Erythroblast (primary cell): ENCODE data around the gene GNAT1.
"Not testable (repeated sequence)": the region's sequence is repeated elsewhere in the genome, so short reads cannot be mapped to it uniquely, and the experiment has no call there.

Source experiments
- DNase-seq, 2 experiments: peaks; one replicate each; lab custom pipeline; 2025; lab: John Stamatoyannopoulos, UW
- GATA1 ChIP-seq: IDR thresholded peaks from 2 replicates; pipeline ENCODE4 v1.6.1; 2011; ENCODE audit warnings: low read depth, mild to moderate bottlenecking, control low read depth, low read length, moderate library complexity
- POLR2A ChIP-seq: IDR thresholded peaks from 2 replicates; pipeline ENCODE4 v1.6.1; 2011; ENCODE audit warnings: mild to moderate bottlenecking, low read length

GNAT1 gene

GRCh38 chr3:50235716-50236483 lies 44.5 kb downstream of the GNAT1 start, which contains the start of gene GNAI2:
Gene GNAI2 (plus strand): TSS chr3:50236204. CDS start chr3:50236336, 132 bp downstream.
- TF ChIP-seq GATA1 (no peak), POLR2A (peak; percentile 78)
- peak; percentile 97 to 99 for DNase-seq

GRCh38 chr3:50236484-50237132 lies 45.2 kb downstream of the GNAT1 start:
- TF ChIP-seq GATA1 (no peak), POLR2A (no peak)
- DNase-seq = no peak

GRCh38 chr3:50237133-50237651 lies 45.8 kb downstream of the GNAT1 start:
- TF ChIP-seq POLR2A (no peak), GATA1 (no peak)
- DNase-seq = peak in 1 of 2 experiments; percentile 39

- DNase-seq = peak; percentile 78 to 81
Observed at GRCh38 chr3:50237754-50238548, 46.5 kb downstream of the GNAT1 start.

GRCh38 chr3:50238549-50239026 lies 47.2 kb downstream of the GNAT1 start:
- DNase-seq = peak; percentile 56 to 72
- TF ChIP-seq POLR2A = no peak
- TF ChIP-seq GATA1 = no peak

More at GRCh38 chr3:50237754-50238548, 46.5 kb downstream of the GNAT1 start:
- TF ChIP-seq GATA1 = no peak
- TF ChIP-seq POLR2A = peak; percentile 61

- no peak for TF ChIP-seq GATA1
- TF ChIP-seq POLR2A = no peak
- no peak for DNase-seq
Observed at GRCh38 chr3:50239649-50240048, 48.2 kb downstream of the GNAT1 start.

- TF ChIP-seq GATA1 (no peak), POLR2A (no peak)
Observed at GRCh38 chr3:50241163-50241562, 49.8 kb downstream of the GNAT1 start.

GRCh38 chr3:50241713-50242380 lies 50.4 kb downstream of the GNAT1 start:
- TF ChIP-seq POLR2A (no peak), GATA1 (no peak)
- no peak for DNase-seq

More at GRCh38 chr3:50241163-50241562, 49.8 kb downstream of the GNAT1 start:
- no peak for DNase-seq

GRCh38 chr3:50242381-50242770 lies 51.0 kb downstream of the GNAT1 start:
- no peak for DNase-seq
- no peak for TF ChIP-seq POLR2A

GRCh38 chr3:50242851-50243542 lies 51.6 kb downstream of the GNAT1 start:
- TF ChIP-seq GATA1 = no peak
- TF ChIP-seq POLR2A = no peak
- no peak for DNase-seq

- DNase-seq = no peak
- TF ChIP-seq GATA1 (no peak), POLR2A (no peak)
Observed at GRCh38 chr3:50243543-50243895, 52.1 kb downstream of the GNAT1 start.

- DNase-seq = not testable (repeated sequence)
Observed at GRCh38 chr3:50244813-50245212, 53.4 kb downstream of the GNAT1 start.

GRCh38 chr3:50245251-50245745 lies 53.9 kb downstream of the GNAT1 start:
- no peak for DNase-seq
- TF ChIP-seq GATA1 = no peak
- no peak for TF ChIP-seq POLR2A
